Activated T-helper 1 cell treated with anti-CD3 and anti-CD28 coated beads, Interleukin-12 subunit alpha, Interleukin-12 subunit beta, Interleukin-2, Interleukin-4 antibody, amounts not matched to agents 30 ng/mL and 10 ng/mL and 1 ng/mL, durations not matched to agents 14 hours and 24 hours and 36 hours (primary cell): ENCODE results near the gene RBM48. TPM values are rescaled to one million over a fixed set of nuclear protein-coding genes. Genes with fewer than 3 reads are reported as not detected.
A peak's percentile ranks its signal among the peaks of the same experiment; 100 is the strongest.
"Not testable (repeated sequence)": the region's sequence is repeated elsewhere in the genome, so short reads cannot be mapped to it uniquely, and the experiment has no call there.

ENCODE experiments used
- DNase-seq: peaks from one replicate; pipeline ENCODE4 v3.0.0; 2021; ENCODE audit warnings: low spot score
- H3K27ac Mint-ChIP-seq: one replicate; pipeline ENCODE4 v1.8.0; 2021; ENCODE audit warnings: mild to moderate bottlenecking, mixed read lengths
- H3K27me3 Mint-ChIP-seq: one replicate; pipeline ENCODE4 v1.8.0; 2022; ENCODE audit warnings: mild to moderate bottlenecking, moderate library complexity, mixed read lengths; ENCODE audit not compliant: insufficient read depth
- H3K36me3 Mint-ChIP-seq: one replicate; pipeline ENCODE4 v1.8.0; 2021; ENCODE audit warnings: low read depth, mixed read lengths
- H3K4me1 Mint-ChIP-seq: one replicate; pipeline ENCODE4 v1.8.0; 2021; ENCODE audit warnings: low read depth, mixed read lengths
- H3K4me3 Mint-ChIP-seq: one replicate; pipeline ENCODE4 v1.8.0; 2021; ENCODE audit warnings: mild to moderate bottlenecking, moderate library complexity, mixed read lengths
- H3K9me3 Mint-ChIP-seq: one replicate; pipeline ENCODE4 v1.8.0; 2021; ENCODE audit warnings: mixed read lengths
- intact Hi-C: fragments of 100-400 bp; cut with micrococcal nuclease; formaldehyde crosslinking; loops from one replicate; pipeline ENCODE4 v1.15.1; 2024
- total RNA-seq: library from RNA; stranded (reverse); gene quantifications from 2 replicates; pipeline ENCODE4 v1.2.3, GENCODE V29; 2022

The RBM48 gene
- 17.2 and 17.6 TPM in 2 replicates for total RNA-seq

DNA sequence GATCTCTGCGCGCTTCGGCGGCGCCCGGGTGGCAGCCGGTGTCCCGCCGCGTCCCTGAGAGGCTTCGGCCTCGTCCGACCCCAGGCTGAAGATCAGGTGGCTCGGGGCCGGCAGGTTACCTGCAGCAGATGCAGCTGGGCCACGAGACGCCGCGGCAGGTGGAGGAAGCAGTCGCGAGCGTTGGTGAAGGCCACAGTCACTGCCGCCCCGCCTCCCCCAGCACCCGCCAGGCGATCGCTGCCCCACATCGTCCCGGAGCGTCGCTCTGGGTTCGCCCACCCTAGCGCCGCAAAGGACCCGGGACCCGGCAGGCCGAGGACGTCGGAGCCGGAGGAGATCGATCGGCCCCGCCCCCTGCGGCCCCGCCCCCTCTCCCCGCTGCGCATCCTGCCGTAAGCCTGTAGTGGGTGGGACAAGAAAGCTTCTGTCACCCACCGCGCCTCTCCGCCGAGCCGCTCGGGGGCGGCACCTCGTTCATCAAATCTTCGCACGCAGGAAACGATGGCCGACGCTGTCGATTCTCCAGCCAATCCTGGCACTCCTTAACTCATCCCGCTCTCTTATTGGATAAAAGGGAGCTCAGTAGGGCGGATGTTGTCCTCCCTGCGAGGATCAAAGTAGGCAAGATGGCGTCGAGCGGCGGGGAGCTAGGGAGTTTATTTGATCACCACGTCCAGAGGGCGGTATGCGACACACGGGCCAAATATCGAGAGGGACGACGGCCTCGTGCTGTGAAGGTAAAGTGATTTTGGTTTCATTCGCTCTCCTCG, at the start of gene RBM48, which contains the start of gene PEX1:
Gene RBM48 (plus strand): TSS at position 608 of the 770 bp plus-strand sequence. CDS start 19 bp downstream, at position 627.
Gene PEX1 (minus strand): TSS at position 333 of the 770 bp plus-strand sequence. CDS start 85 bp downstream, at position 248.
- Mint-ChIP-seq H3K4me1 (peaks cover 24% of the 10 kb centered on the region), H3K36me3 (peaks cover 27% of the 10 kb centered on the region), H3K9me3 (no peaks in the 10 kb centered on the region), H3K27me3 (no peaks in the 10 kb centered on the region), H3K4me3 (peak within 1 kb of the TSS; percentile 91), H3K27ac (peak within 1 kb of the TSS; percentile 94)
- DNase-seq, result peak; percentile 94
- intact Hi-C loops, result loop anchor here (1.0 to 5.0 kb wide), 15 partner anchors 61 to 1476 kb away; partner anchors contain the start of genes AKAP9, ANKIB1, BET1 and CYP51A1

DNA sequence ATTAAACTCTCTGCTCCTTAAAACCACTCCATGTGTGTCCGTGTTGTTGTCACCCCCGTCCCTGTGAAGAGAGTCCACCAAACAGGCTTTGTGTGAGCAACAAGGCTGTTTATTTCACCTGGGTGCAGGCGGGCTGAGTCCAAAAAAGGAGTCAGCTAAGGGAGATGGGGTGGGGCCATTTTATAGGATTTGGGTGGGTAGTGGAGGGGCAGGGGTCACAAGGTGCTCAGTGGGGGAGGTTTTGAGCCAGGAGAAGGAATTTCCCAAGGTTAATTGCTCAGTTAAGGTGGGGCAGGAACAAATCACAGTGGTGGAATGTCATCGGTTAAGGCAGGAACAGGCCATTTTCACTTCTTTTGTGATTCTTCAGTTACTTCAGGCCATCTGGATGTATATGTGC, 49.4 kb upstream of the RBM48 start:
- DNase-seq, H3K4me1 Mint-ChIP-seq, H3K4me3 Mint-ChIP-seq, H3K36me3 Mint-ChIP-seq, intact Hi-C loops, H3K9me3 Mint-ChIP-seq, H3K27me3 Mint-ChIP-seq, H3K27ac Mint-ChIP-seq: not testable (repeated sequence)

DNA sequence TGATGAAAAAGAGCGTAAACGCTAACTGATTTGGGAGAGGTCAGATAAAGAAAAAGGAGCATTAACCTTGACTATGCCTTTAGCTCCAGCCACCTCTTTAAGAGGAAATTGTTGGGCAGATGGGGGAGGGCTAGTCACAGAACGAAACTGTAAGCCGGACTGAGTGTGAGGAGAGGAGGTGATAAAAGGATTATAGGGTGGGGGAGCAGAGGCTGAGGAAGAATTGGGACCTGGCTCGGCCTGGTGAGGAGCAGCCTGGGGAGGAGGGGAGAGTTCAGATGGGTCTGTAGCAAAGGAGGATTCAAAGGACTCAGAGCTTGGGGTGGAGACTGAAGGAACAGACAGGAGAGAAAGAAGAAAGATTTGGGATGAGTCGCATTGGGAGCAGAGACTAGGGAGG, 45.0 kb upstream of the RBM48 start:
- H3K27ac Mint-ChIP-seq, H3K27me3 Mint-ChIP-seq, H3K4me1 Mint-ChIP-seq, H3K9me3 Mint-ChIP-seq, H3K36me3 Mint-ChIP-seq, intact Hi-C loops, DNase-seq, H3K4me3 Mint-ChIP-seq: not testable (repeated sequence)

DNA sequence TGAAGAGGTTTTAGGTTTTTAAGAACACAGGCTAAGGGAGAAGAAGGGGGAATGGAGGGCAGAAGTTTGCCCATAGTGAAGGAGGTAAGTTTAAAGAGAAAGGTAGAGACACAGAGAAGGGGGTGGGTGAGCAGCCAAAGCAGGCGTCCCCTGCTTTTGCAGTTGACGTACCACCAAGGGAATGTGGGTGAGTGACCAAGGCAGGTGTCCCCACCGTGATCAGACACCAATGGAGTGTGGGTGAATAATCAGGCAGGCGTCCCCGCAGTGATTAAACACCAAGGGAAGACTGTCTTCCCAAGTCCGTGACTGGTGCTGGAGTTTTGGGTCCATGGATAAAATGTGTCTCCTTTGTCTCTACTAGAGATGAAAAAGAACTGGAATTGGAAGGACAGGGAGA, 44.4 kb upstream of the RBM48 start:
- DNase-seq, intact Hi-C loops, H3K9me3 Mint-ChIP-seq, H3K27ac Mint-ChIP-seq, H3K4me1 Mint-ChIP-seq, H3K36me3 Mint-ChIP-seq, H3K27me3 Mint-ChIP-seq, H3K4me3 Mint-ChIP-seq: not testable (repeated sequence)

DNA sequence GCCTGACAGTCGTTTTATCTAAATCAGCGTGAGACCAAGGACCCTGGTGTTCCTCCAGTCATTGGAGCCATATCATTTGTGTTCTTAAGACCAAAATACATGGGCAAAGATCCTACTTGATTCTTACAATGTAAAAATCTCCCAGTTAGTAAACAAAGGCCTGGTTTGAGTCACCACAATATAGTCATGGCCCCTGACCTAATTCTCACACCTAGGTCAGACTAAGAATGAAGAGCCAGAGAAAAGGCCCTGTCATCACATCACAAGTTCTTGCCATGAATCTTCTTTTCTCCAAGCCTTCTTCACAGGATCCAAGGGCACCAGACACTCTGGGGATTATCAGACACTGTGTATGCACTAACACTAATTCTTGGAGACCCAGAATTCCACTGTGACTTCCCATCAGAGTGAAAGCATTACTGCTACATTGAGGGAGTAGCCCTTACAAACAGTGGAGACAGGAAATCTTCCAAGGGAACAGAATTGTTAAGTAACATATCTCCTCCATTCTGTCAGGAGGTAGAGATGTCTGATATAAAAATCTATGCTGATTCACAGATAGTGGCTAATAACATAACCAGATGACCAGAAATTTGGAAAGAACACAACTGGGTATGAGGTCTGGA, 43.2 kb upstream of the RBM48 start:
- Mint-ChIP-seq H3K4me1 (no peaks in the 10 kb centered on the region), H3K4me3 (no peak overlapping the region), H3K27me3 (no peaks in the 10 kb centered on the region), H3K36me3 (peaks cover 14% of the 10 kb centered on the region), H3K9me3 (no peaks in the 10 kb centered on the region), H3K27ac (no peak overlapping the region)
- intact Hi-C loops, result no loop called here
- no peak for DNase-seq

DNA sequence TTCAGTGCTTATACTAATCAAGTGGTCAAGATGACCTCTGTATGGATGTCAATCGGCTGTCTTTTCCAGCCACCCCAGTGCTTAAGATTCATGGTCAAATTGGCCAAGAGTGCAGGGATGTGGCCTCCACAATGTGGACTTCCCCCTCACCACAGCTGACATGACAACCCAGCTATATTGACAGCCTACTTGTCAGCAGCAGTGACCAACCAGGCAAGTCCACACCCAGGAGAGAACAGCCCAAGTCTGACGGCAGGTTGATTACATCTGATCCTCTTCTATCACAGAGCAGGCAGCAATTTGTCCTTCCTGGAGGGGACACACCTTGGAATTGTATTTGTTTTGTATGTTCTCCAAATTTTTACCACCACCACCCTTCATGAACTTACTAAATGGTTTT, 42.6 kb upstream of the RBM48 start:
- peaks cover 17% of the 10 kb centered on the region for H3K36me3 Mint-ChIP-seq
- no peak overlapping the region for H3K27ac Mint-ChIP-seq
- H3K4me3 Mint-ChIP-seq, result no peak overlapping the region
- no peaks in the 10 kb centered on the region for H3K4me1 Mint-ChIP-seq
- DNase-seq, result no peak
- H3K27me3 Mint-ChIP-seq, result no peaks in the 10 kb centered on the region
- H3K9me3 Mint-ChIP-seq, result no peaks in the 10 kb centered on the region
- intact Hi-C loops, result no loop called here

DNA sequence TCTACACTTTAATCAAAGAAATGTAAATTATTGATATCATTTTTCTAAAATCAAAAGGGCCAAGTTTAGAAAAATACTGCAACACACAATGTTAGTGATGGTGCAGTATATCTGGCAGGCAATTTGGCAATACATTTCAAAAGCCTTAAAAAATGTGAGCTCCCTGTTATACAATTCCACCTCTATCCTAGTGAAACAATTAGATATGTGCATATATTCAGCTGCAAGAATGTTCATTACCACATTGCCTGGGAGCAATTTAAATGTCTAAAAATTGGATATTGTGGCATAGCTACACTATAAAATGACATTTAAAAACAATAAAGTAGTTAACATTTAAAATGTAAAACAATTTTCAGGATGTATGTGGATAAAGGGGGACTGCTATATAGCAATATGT, 40.8 kb upstream of the RBM48 start:
- Mint-ChIP-seq H3K4me1 (no peaks in the 10 kb centered on the region), H3K9me3 (no peaks in the 10 kb centered on the region), H3K27ac (no peak overlapping the region), H3K36me3 (peaks cover 26% of the 10 kb centered on the region), H3K27me3 (no peaks in the 10 kb centered on the region), H3K4me3 (no peak overlapping the region)
- intact Hi-C loops, result no loop called here
- DNase-seq, result no peak

DNA sequence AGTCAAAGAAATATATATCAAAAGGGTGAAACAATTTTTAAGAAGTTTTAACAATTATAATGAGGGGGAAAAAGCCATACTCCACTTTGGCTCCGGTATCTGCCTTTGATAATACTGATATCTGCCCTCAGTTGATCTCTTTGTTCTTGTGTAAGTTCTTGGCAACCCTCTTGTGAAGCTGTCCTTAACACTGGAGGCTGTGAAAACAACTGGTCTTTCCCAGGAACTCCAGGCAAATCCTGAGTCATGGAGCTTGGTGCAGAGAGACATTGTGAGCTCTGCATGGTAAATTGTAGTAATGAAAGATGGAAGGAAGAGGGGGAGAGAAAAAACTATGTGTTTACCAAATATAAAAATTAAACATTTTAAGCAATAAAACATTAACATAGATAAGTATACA, 39.0 kb upstream of the RBM48 start:
- Mint-ChIP-seq H3K27ac (no peak overlapping the region), H3K4me1 (no peaks in the 10 kb centered on the region), H3K27me3 (no peaks in the 10 kb centered on the region), H3K36me3 (peaks cover 28% of the 10 kb centered on the region), H3K9me3 (no peaks in the 10 kb centered on the region), H3K4me3 (no peak overlapping the region)
- intact Hi-C loops, result no loop called here
- DNase-seq, result no peak

DNA sequence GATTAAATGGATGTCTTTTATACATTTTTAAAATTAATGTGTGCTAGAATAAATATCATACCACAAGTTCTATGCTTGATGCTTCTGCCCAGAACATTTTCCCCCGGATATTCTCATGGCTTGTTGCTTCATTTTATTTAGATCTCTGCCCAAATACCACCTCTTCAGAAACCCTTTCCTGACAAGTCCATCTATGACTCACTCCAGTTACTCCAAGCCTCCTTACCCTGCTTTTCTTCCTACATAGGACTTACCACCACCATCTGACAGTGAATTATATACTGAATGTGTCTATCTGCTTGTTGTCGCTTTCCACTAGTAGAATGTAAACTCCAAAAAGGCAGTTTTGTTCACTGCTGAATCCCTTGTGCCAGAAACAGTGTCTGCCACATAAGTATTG, 31.7 kb upstream of the RBM48 start:
- Mint-ChIP-seq H3K27ac (no peak overlapping the region), H3K27me3 (no peaks in the 10 kb centered on the region), H3K36me3 (peaks cover 24% of the 10 kb centered on the region), H3K4me3 (no peak overlapping the region), H3K4me1 (peaks cover 7% of the 10 kb centered on the region), H3K9me3 (no peaks in the 10 kb centered on the region)
- intact Hi-C loops, result no loop called here
- no peak for DNase-seq

DNA sequence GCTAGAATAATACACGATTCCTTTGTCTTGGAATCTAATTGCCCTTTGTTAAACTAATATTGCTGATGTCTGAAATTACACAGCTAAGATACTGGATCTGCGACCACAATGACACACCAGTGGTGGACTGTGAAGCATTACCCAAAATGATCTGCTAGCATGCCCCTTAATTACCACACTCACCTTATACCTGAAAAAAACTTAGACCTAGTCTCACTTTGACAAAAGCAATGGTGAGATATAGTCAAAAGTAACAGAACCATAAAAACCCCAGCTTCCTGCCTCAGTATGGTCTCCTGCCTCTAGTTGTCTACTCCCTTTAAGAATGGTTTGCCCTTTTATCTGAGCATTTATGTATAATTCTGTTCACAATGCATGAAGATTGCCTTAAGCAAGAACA, 30.0 kb upstream of the RBM48 start:
- DNase-seq, result no peak
- Mint-ChIP-seq H3K9me3 (no peaks in the 10 kb centered on the region), H3K27ac (no peak overlapping the region), H3K4me1 (peaks cover 10% of the 10 kb centered on the region), H3K27me3 (no peaks in the 10 kb centered on the region), H3K36me3 (peaks cover 21% of the 10 kb centered on the region), H3K4me3 (no peak overlapping the region)
- intact Hi-C loops, result no loop called here

DNA sequence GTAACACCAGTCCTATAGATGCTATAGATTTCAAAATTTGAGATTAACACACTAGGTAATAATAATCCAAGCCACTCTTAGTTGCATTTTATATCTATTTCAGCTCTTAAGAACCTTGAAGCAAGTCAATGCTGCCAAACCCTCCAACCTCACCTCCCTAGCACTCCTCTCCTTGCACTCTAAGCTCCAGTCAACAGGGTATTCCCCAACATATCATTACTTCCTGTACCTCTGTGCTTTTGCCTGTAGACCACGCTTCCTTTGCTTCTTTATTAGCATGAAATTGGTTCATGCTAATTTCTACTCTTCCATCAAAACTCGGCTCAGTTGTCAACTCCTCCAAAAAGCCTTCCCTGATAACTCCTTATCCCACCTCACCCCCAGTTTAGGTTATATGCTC, 24.8 kb upstream of the RBM48 start:
- DNase-seq, result no peak
- no peak overlapping the region for H3K4me3 Mint-ChIP-seq
- peaks cover 14% of the 10 kb centered on the region for H3K36me3 Mint-ChIP-seq
- H3K27ac Mint-ChIP-seq, result no peak overlapping the region
- H3K4me1 Mint-ChIP-seq, result peaks cover 15% of the 10 kb centered on the region
- H3K27me3 Mint-ChIP-seq, result no peaks in the 10 kb centered on the region
- intact Hi-C loops, result no loop called here
- H3K9me3 Mint-ChIP-seq, result no peaks in the 10 kb centered on the region

DNA sequence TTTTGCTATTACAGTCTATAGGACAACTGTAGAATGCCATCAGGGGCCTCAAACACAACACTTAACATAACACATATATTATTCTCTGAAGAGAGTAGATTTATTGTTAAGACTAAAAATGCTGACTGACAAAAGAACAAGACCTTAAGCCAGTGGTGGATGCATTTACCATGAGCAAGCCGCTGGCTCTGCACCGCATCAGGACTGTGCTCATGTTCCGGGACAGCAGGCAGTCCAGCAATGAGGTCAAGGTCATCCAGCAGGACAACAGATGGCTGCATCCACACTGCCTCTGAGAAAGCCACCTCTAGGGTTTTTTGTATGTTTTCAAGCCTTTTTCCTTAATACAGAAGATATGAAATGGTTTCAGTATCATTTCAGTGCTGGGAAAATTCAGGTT, 24.0 kb upstream of the RBM48 start:
- Mint-ChIP-seq H3K9me3 (no peaks in the 10 kb centered on the region), H3K27me3 (no peaks in the 10 kb centered on the region), H3K4me3 (no peak overlapping the region), H3K4me1 (peaks cover 13% of the 10 kb centered on the region), H3K36me3 (peaks cover 11% of the 10 kb centered on the region), H3K27ac (no peak overlapping the region)
- intact Hi-C loops, result no loop called here
- DNase-seq, result no peak

DNA sequence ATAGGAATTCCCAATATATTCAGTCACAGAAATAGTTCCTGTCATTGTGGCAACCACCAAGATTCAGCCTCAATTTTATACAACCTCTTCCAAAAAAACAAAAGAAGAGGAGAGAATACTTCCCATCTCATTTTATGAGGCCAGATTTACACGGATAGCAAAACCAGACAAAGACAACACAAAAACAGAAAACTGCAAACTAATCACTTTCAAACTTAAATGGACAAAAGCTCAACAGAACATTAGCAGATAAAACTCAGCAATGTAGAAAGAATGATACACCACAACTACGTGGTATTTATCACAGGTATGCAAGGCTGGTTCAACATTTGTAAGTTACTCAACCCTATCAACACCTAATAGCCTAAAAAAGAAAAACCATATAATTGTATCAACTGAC, 22.2 kb upstream of the RBM48 start:
- H3K9me3 Mint-ChIP-seq, result no peaks in the 10 kb centered on the region
- peaks cover 5% of the 10 kb centered on the region for H3K36me3 Mint-ChIP-seq
- peaks cover 13% of the 10 kb centered on the region for H3K4me1 Mint-ChIP-seq

More for the DNA sequence above, 22.2 kb upstream of the RBM48 start:
- H3K27ac Mint-ChIP-seq, result no peak overlapping the region
- no peak overlapping the region for H3K4me3 Mint-ChIP-seq
- H3K27me3 Mint-ChIP-seq, result no peaks in the 10 kb centered on the region
- intact Hi-C loops, result no loop called here
- DNase-seq, result no peak
